ENCODE measurements around the gene ATP5MC2. TPM values are rescaled to one million over a fixed set of nuclear protein-coding genes. Genes with fewer than 3 reads are reported as not detected.

Gene ATP5MC2
- total RNA-seq, 1 donor from 2014 or later: 569 TPM

GRCh38 chr12:53624956-53625355 is 50.9 kb downstream of the ATP5MC2 start:
- no peak for DNase-seq

GRCh38 chr12:53624458-53624857 is 51.4 kb downstream of the ATP5MC2 start:
- no peak for ATAC-seq (ENCODE audit: poor library complexity)
- intact Hi-C loops (cut with DNase I): no loop called here
- DNase-seq: no peak

More at GRCh38 chr12:53624956-53625355, 50.9 kb downstream of the ATP5MC2 start:
- intact Hi-C loops (cut with DNase I): loop anchor here (5.0 kb wide), 2 partner anchors 37 to 52 kb away; partner anchors contain the start of gene ATP5MC2
- no peak for ATAC-seq (ENCODE audit: poor library complexity)

DNA sequence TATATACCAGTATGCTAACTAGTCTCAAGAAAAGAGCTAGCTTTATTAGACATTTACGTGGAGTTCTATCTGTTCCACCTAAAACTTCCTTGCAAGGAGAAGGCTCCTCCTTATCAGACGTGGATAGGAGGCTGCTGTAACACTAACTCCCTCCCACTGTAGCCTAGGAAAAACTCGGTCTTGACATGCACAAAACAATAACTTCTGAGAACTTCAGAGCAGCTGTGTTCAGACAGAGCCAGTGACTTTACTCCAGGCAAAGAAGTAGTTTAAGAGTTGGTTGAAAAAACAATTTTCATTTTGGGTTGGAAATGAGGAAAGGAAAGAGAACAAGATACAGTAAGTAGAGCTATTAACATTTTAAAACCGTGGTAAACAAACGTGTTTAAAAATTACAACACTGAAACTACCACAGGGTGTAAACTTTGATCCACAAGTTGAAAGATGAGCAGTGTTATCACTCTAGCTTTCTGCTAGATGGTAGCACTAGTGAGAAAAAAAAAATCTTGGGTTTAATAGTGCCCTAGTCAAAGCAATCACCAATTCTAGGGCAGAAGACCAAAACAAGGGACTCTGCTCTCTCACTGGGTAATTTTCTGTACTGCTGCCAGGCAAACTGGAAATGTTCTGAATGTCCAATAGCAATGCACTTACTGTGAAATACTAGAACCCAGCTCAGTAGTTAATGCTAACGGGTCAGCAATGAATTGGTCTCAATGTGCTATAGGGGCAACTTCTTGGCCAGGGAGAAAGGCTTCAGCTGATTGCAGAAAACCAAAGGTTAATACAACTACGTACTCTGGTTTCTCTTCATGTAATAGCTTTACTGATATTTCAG is 52.1 kb downstream of the ATP5MC2 start:
- ATAC-seq (ENCODE audit: poor library complexity) (no peak), DNase-seq (no peak)
- intact Hi-C loops (cut with DNase I): no loop called here

DNA sequence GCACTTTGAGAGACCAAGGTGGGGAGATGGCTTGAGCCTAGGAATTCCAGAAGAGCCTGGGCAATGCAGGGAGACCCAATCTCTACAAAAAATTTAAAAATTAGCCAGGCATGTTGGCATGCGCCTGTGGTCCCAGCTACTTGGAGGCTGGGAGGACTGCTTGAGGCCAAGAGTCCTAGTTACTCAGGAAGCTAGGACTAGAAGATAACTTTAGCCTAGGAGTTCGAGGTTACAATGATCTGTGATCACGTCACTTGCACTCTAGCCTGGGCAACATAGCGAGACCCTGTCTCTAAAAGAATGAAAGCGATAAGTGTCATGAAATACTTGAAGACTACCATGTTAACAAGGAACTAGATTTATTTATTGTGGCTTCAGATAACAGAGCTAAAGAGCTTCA is 53.2 kb downstream of the ATP5MC2 start:
- intact Hi-C loops (cut with DNase I): no loop called here
- DNase-seq (no peak), ATAC-seq (ENCODE audit: poor library complexity) (no peak)

- ATAC-seq (ENCODE audit: poor library complexity): no peak
- intact Hi-C loops (cut with DNase I): no loop called here
Observed at GRCh38 chr12:53618275-53618674, 57.6 kb downstream of the ATP5MC2 start.

DNA sequence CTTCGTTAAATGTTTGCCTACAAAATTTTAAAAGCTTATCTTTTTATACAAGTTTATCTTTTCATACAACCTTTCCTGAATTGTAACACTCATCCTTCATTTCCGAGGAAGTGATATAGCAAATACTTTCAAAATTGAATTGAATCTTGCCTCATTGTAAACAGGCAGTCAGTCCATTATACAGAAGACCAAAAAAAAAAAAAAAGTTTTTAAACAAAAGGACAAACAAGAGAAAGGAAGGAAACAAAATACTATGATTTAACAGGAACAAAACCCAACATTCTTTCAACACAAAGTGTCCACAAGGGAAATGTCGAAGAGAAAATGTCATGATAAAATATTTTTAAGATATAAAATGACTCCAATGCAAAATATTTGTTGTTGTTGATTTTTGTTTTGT is 58.2 kb downstream of the ATP5MC2 start:
- no peak for ATAC-seq (ENCODE audit: poor library complexity)
- intact Hi-C loops (cut with DNase I): no loop called here

More at GRCh38 chr12:53618275-53618674, 57.6 kb downstream of the ATP5MC2 start:
- no peak for DNase-seq

GRCh38 chr12:53616950-53617349 is 58.9 kb downstream of the ATP5MC2 start:
- intact Hi-C loops (cut with DNase I): no loop called here
- DNase-seq (no peak), ATAC-seq (ENCODE audit: poor library complexity) (peak; percentile 26)

More for the DNA sequence above, 58.2 kb downstream of the ATP5MC2 start:
- no peak for DNase-seq

Other genes with a start within 250 kb of the ATP5MC2 start
- 46.0 TPM for gene PRR13, start 234.3 kb downstream of the ATP5MC2 start, total RNA-seq
- gene PCBP2, start 224.0 kb downstream of the ATP5MC2 start, total RNA-seq: 503 TPM
- 5.5 TPM for gene MAP3K12, start 176.6 kb downstream of the ATP5MC2 start, total RNA-seq
- gene TARBP2, start 174.8 kb downstream of the ATP5MC2 start, total RNA-seq: 10.8 TPM
- gene NPFF, start 168.6 kb downstream of the ATP5MC2 start, total RNA-seq: not detected
- 29.1 TPM for gene ATF7, start 49.7 kb downstream of the ATP5MC2 start, total RNA-seq
- gene CALCOCO1, start 51.4 kb upstream of the ATP5MC2 start, total RNA-seq: 179 TPM
- 0.83 TPM for gene CISTR, start 75.9 kb upstream of the ATP5MC2 start, total RNA-seq